Measurements from ENCODE around the gene RPTOR.
"Not testable (repeated sequence)": the region's sequence is repeated elsewhere in the genome, so short reads cannot be mapped to it uniquely, and the experiment has no call there.

RPTOR gene

DNA sequence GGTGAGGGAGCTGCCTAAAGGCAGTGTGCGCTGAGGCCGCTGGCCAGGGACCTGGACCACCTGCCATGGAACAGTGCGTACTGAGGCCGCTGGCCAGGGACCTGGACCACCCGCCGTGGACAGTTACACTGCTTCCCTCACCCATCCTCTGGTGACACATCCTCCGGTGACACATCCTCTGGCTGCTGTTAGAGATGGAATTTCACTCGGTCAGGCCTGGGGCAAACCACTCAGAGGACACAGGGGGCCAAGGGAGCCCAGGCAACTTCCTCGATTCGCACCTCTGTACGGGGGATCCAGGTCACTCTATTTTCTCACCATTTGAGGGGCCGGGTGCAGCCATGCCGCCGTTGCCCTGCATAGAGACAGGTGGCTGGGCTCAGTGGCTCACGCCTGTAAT lies 32.4 kb upstream of the RPTOR start:
- no peak for DNase-seq (ENCODE audit: low read depth in 2 of 2)

DNA sequence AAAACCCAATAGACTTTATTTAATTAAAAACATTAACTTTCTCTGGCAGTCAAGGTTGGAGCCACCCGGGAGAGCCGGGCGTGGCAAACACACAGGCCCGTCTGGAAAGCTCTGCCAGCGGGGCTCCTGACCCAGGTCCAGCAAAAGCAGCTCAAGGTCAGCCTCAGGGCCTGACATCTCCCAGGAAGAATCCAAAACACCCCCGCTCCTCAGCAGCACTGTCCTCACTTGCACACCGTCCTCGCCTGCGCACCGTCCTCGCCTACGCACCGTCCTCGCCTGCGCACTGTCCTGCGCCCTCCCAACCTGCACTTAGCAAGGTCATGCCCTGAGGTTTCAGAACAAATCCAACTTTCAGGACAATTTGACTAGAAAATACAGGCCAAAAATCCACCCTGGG lies 31.4 kb upstream of the RPTOR start:
- no peak for DNase-seq (ENCODE audit: low read depth in 2 of 2)

DNA sequence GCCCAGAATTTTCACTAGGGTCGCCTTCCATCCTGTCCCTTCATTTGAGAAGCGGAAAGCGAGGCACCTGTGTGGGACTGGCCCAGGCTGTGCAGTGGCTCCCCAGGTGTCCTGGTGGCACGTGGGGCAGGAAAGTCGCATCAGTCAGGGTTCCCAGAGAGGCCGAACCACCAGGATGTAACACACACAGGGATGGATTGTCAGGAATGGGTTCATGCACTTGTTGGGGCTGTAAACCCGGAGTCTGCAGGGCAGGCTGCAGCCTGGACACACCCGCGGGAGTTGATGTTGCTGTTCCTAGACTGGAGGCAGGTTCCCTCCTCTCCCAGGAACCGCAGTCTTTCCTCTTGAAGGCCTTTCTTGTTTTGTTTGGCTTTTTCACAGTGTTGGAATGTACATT lies 30.7 kb upstream of the RPTOR start:
- DNase-seq (ENCODE audit: low read depth in 2 of 2) = no peak

DNA sequence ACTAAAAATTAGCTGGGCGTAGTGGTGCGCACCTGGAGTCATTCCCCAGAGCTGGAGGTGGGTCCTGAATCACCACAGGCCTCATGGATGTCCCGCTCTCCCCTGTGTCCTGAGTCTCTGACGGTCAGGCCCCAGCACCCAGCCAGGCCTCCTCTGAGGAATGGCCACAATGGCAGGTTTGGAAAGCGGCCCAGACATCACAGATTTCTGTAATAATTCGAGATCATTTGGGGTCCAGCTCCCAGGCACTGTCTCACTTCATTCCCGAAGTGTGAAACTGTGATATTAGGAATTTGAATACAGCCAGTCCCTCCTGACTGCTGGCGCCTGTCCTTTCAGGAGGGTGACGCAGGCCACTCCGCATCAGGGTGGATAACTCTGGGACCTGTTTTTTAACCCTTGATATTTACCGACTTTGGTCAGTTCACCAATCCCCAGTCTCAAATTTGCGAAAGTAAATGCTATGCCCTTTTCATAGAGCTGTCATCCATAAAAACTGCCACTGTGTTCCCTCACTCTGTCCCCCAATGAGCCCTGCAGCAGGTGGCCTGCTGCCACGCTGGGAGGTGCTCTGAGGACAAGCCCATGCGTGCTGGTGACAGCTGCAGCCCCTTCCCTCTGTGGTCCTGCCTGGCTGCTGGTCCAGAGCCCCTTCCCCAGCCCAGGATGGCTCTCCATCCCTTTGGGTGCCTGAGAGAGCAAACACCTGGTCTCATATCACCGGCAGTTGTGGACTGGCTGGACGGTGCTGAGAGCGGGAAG lies 28.3 kb upstream of the RPTOR start:
- no peak for DNase-seq (ENCODE audit: low read depth in 2 of 2)

DNA sequence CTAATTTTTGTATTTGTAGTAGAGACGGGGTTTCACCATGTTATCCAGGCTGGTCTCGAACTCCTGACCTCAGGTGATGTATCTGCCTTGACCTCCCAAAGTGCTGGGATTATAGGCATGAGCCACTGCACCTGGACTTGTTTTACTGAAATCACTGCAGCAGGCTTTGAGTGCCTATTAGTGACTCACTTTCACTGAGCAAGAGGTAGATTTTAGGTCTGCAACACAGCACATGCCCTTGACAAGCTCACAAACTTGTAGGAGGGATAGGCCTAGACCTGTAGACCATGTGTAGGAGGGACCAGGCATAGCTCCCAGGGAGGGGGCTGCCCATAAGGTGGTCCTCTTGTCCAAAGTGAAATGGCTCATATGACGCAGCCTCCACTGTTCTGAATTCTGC lies 27.0 kb upstream of the RPTOR start:
- no peak for DNase-seq (ENCODE audit: low read depth in 2 of 2)

DNA sequence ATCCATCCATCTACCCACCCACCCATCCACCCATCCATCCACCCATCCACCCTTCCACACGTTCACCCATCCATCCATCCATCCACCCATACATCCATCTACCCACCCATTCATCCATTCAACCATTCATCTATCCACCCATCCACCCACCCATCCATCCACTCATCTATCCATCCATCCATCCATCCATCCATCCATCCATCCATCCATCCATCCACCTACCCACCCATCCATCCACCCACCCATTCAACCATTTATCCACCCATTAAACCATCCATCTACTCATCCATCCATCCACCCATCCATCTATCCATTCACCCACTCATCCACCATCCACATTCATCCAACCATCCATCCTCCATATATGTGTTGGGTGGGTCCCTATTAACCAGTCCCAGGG lies 26.2 kb upstream of the RPTOR start:
- no peak for DNase-seq (ENCODE audit: low read depth in 2 of 2)

DNA sequence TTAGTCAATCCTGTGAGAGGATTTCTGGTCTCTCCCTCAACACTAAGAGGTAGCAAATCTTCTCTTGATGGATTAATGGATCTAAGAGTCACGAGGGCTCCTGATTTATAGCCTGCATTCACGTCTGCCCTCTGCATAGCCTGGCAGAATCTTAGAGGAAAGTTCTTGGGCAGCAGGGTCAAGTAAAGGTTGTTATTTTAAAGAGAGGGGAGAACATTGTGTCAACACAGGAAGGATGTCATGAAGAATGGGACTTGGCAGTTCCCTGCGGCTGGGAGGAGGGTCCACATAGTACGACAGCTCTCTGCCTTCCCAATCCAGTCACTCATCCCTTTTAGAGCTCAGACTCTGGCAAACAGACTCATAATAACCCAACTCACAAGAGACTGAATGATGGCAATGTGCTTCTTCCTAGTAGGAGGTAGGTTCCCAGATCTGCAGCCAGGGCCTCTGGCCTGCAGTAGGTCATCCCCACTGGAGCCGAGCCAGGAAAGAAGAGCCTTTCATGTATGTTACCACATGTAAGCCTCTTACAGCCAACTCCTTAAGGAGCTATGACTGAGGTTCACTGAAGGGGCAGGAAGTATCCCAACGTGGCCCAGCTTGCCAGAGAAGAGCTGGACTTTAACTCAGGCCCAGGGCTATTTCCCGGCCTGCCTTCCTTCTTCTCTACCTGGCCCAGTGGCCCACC lies 25.4 kb upstream of the RPTOR start:
- no peak for DNase-seq (ENCODE audit: low read depth in 2 of 2)

DNA sequence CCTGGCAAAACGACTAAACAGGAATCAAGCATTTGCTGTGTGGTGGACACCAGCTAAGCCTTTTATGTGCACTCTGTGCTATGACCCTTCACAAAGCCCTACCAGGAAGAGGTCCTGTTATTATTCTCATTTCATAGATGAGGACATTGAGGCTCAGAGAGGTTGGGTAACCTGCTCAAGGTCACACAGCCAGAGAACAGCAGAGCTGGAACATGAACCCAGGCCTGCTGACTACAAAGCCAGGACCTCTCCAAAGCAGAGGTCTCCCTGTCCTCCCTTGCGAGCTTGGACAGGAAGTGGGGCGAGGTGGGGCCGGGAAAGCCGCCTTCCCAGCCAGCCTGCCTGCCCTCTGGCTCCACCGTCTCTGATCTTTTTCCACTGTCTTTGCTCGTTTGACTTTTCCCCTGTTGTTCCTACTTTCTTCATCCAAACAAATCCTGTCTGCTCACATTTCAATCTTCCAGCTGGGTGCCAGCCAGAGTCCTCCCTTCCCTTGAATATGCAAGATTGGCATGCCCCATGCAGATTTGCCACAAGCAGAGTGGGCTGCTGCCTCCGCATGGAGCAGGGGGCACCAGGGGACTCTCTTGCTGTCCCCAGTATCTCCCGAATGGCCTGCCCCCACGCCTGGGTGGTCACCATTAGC lies 23.7 kb upstream of the RPTOR start:
- DNase-seq (ENCODE audit: low read depth in 2 of 2) = no peak

DNA sequence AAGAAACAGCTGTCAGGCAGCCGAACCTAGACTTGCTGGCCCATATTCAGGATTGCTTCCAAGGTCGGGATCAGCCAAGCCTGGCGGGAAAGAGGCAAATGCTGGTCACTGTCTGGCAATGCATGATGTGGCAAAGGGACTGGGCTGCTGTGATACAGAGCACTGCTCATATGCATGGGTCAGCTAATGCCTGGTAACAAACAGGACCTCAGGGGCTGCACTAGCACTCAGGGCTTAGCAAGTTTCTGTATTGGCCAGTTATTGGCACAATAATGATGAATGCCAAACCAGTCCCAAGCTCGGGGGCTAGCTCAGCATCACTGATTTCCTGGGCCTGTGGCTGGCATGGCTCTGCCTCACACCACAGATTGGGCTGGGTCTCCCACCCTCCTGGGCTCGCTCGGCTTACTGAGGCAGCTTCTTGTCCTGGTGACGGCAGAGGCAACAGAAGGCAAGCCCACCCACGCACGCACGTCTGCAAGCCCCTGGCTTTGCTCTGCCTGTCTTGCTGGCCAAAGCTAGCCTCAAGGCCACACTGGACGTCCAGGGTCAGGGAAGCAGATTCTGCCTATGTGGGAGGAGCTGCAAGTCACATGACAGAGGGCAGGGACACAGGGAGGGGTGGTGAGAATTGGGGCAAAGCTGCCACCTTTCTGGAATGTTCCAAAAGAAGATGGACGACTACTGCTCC lies 21.4 kb upstream of the RPTOR start:
- no peak for DNase-seq (ENCODE audit: low read depth in 2 of 2)

DNA sequence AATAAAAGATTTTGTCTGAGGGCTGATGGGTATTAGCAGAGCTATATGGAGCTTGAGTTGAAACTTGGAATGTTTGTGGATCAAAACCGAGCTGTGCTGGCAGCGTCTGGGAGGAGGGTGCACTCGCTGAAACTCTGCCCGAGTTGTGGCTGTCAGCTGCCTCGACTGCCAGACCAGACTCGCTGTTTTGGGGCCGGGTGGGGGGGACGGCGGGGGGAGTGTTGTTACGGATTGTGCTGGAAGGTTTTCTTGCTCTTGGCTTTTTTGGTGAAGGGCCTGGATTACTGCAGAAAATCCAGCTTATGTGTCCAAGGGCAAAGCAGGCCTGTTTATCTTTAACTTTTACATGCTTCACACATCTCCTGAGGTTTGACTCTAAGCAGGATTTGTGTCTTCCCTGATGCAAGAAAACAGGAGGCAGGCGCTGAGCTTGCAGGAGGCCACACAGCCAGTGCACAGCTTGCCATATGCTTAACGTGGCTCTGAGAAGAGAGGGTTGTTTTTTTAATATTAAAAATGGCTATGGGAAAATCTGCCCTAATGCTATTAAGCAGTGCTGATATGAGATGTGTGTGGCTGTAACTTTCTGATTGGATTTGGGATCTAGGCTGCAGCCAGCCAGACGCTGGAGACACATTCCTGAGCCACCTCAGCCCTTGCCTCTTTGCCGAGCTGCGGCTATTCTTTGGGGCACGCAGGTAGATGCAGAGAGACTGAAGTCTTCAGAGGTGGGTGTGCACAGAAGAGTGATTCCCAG lies 20.5 kb upstream of the RPTOR start:
- DNase-seq (ENCODE audit: low read depth in 2 of 2) = no peak

DNA sequence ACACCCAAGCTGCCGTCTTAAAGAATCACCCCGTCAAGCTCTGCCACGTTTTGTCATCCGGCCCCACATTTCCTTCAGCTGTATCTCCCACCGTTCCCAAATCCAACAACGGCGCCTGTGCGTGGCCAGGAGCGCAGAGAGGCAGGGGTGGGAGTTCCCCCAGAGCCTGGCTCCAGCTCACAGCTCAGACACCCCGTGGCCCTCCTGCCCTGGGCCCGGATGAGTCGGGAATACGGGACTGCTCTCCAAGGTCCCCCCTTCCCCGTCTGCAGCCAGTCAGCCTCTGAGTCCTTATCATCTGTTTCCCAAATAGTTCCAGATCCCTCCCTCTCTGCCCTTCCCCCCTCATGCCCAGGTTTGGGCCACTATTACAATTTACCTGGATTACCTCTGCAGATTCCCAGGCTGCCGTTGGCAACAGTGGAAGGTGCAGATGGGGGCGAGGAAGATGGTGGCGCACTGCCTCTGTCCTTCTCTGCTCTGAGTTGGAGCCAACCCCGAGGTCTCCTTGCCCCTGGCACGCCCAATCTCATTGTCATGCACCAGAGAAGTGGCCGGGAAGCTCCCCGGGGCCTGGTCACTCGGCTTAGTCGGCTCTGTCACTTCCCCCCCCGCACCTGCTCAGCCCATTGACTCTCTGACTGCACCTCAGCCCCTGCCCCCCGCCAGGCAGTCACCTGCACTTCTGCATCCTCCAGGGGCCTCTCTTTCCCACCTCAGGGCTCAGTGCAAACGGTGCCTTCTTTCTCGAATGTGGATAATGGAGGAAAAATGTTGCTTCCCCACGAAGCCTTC lies 18.3 kb upstream of the RPTOR start:
- no peak for DNase-seq (ENCODE audit: low read depth in 2 of 2)

DNA sequence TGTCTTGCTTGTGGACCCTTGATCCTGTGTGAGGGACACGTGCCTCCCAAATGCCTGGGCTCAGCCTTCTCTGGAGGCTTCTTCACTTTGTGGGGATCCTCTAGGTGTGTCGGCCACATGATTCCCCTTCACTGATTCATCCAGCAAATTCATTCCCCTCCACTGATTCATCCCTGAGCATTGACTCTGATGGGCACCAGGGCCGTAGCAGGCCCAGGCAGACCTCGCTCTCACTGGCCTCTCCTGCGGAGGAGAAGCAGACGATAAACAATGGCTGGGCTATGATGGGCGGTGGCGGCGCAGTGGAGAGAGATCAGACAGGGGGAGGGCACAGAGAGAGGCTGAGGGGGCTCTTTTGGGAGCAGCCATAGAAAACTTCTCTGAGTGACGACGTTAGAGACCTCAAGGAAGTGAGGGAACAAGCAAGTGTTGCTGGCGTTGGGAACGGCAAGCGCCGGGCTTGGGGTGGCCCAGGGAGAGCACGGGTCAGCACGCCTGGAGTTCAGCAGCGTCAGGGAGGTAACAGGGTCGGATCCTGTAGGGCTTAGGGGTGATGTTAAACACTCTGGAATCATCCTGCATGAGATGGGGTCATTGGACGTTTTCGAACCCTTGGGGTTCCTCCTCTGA lies 17.5 kb upstream of the RPTOR start:
- DNase-seq (ENCODE audit: low read depth in 2 of 2) = no peak

DNA sequence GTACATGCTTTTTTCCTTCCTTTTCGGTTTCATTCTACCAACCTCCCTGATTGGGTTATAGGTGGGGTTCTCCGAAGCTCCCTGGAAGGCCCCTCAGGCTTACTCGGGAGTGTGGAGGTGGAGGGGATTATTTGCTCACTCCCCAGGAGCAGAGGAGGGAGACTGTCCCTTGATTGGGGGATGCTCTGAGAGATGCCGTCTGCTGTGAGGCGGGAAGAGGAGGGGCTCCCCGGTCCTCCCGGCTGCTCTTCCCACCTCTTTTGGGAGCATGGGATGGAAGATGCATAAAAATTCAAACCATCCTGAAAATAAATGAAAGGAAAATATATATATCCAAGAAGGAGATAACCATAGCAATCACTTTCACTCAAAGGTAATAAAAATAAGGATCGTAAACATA lies 16.1 kb upstream of the RPTOR start:
- DNase-seq (ENCODE audit: low read depth in 2 of 2) = no peak

DNA sequence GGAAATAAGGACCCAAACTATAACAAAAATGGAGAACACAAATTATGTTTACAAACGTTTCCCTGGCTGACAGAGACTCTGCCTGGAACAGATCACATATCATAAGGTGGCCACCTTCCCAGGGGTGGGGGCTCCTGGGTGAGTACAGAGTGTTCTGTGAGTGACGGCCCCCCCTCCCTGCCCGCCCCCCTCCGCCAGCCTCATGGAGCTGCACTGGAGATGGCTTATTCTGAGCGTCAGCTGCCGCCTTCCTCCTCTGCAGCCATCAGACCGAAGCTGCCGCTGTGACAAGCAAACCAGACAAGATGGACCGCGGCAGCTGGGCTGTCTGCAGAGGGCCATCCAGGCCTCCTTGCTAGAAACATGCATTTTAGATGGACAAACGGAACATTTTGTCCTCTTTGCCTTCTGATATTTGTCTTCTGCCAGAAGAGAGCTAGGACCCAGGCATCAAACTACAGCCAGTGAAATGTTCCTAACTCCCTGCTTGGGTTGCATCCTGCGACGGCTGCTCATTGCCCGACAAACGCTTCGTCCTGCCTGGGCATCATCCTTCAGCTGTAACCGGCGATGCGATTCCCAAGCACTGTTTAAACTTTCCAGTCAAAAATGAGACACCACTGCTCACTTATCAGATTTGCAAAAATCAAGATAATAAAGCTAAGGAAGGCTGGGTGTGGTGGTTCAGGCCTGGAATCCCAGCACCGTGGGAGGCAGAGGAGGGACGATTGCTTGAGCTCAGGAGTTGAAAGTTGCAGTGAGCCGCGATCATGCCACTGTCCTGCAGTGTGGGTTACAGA lies 15.3 kb upstream of the RPTOR start:
- DNase-seq (ENCODE audit: low read depth in 2 of 2) = no peak

DNA sequence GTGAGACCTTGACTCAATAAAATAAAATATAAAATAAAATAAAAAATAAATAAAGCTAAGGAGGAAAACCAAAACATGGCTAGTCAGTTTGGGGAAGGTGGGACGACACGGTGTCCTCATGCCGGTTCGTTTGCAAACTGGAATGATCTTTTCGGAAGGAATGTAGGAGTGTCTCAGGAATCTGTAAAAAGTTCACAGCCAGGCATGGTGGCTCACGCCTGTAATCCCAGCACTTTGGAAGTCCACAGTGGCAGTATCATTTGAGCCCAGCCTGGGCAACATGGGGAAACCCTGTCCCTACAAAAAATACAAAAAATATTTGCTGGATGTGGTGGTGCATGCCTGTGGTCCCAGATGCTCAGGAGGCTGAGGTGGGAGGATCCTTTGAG lies 14.7 kb upstream of the RPTOR start:
- no peak for DNase-seq (ENCODE audit: low read depth in 2 of 2)

DNA sequence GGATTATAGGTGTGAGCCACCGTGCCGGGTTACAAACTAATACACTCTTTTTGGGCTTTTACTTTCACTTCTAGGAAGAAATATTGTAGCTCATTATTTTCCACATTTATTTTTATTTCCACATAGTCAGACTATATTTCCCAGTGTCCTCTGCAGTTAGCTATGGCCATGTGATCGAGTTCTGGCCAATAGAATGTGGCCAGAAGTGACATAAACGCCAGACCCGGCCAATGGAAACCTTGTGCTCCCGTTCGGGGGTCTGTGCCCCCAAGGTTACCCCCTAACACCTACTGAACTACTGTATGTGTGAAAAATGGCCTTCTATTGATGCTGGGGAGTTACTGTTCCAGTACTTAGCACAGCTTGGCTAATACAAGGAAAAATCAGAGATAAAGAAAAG lies 13.2 kb upstream of the RPTOR start:
- DNase-seq (ENCODE audit: low read depth in 2 of 2) = no peak

DNA sequence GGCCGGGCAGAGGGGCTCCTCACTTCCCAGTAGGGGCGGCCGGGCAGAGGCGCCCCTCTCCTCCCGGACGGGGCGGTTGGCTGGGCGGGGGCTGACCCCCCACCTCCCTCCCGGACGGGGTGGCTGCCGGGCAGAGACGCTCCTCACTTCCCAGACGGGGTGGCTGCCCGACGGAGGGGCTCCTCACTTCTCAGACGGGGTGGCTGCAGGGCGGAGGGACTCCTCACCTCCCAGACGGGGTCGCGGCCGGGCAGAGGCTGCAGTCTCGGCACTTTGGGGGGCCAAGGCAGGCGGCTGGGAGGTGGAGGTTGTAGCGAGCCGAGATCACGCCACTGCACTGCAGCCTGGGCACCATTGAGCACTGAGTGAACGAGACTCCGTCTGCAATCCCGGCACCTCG lies 7.3 kb upstream of the RPTOR start:
- DNase-seq (ENCODE audit: low read depth in 2 of 2) = not testable (repeated sequence)

DNA sequence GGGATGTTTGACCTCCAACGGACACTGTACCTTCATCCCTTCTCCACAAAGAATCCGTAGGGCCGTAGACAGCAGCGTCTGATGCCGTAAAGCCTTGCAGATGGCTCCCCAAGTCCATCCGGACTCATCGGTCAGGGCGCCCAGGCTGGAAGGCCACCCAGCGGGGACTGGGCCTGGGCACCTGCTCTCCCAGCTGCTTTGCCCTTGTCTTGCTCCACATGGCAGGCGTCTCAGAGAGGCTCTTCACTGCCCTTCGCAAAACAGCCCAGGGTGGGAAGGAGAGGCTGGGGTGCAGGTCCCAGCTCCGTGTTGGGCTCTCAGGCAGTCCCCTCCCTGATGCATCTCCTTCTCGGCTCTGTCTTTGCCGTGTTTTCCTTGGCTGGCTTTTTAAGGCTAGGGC lies 6.2 kb upstream of the RPTOR start:
- no peak for DNase-seq (ENCODE audit: low read depth in 2 of 2)

DNA sequence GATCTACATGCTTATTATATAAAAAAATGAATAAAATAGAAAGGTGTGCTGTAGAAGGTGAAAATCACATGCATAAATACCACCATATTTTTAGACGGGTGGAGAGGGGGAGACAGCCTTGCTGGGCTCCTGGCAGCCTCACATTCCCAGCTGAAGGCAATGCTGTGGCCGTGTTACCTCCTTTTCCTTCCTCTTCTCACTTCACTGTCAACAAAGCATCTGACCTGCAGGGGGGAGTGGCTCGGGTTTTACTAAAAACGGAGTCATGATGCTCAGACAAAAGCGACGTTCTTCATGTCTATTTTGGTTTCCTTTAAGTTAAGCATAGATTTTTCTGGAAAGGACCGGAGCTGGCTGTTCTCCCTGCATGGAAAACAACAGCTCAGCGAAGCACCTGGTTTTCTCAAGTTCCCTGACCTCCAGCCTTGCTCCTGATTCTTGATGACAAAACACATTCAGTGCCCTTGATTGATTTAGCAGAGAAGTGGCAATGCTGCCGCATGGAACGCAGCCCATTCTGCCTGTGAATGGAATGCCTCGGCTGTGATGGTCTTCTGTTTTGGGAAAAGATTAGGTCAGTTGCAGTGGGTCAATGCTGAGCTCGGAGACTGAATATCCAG lies 5.5 kb upstream of the RPTOR start:
- DNase-seq (ENCODE audit: low read depth in 2 of 2) = no peak
